Measurements from ENCODE around the gene STX10.

The STX10 gene

DNA sequence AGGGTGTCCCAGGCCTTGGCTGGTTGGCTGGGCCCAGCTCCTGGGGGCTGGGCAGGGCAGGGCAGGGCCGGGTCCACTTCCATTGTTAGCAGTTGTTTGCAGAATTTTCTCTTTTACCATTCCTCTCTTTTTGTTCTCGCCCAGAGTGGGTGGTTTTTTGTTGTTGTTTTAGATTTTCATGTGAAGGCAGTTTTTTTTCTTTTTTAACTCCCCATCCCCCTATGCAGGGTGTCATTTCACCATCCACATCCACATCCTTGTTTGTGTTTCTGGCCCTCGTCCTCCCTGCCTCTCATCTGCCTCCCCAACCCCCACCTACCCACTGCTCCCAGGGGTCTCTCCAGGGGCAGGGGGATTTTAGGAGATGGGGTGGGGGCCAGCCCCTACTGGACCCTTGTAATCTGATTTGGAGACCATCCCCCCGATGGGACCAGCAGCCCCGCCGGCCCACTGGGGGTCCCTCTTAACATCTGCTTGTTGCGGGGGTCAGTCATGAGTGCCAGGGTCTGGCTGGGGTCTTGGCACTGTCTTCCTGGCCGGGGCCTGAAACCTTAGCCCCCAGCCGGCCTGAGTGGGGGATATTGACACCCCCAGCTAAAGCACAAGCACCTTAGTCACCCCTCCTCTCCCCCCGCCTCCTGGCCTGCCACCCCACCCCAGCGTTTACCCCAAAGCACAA lies 10.4 kb downstream of the STX10 start:
- DNase-seq (ENCODE audit: low read depth): no peak

DNA sequence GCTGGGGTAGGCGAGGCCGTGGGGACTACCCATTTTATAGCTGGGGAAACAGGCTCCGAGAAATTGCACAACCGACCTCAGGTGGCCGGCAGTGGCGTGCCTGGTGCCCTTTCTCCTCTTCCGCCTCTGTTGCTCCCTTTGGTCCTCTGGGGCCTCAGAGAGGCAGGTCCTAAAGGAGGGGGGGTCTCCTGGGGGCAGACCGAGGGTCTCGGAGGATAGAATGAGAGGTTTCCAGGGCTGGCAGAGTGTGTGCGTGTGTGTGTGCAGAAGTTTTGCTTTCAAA lies 11.3 kb downstream of the STX10 start:
- DNase-seq (ENCODE audit: low read depth): no peak

DNA sequence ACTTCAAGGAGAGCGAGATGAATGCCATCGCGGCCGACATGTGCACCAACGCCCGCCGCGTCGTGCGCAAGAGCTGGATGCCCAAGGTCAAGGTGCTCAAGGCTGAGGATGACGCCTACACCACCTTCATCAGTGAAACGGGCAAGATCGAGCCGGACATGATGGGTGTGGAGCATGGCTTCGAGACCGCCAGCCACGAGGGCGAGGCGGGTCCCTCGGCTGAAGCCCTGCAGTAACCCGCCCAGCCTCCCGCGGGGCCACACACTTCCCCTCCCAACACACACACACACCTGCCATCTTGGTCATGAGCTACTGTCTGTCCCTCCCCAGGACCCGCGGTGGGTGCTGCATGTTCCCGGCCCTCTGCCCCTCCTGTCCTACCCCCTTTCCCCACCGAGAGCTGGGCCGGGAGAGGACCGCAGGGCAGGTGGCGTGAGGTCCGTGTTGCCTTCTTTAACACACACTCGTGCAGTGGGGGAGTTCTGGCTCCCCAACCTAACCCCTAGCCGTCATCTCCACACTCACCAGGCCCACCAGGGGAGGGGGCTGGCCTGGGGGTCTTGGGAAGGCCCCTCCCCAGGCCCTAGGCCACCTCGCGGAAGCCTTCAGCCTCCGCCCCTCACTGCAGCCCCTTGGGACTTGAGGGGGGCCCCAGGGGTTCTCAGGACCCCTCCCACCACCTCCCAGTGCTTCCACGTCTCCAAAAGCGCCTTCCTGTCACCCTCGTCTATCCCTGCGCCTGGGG lies 11.8 kb downstream of the STX10 start:
- no peak for DNase-seq (ENCODE audit: low read depth)

DNA sequence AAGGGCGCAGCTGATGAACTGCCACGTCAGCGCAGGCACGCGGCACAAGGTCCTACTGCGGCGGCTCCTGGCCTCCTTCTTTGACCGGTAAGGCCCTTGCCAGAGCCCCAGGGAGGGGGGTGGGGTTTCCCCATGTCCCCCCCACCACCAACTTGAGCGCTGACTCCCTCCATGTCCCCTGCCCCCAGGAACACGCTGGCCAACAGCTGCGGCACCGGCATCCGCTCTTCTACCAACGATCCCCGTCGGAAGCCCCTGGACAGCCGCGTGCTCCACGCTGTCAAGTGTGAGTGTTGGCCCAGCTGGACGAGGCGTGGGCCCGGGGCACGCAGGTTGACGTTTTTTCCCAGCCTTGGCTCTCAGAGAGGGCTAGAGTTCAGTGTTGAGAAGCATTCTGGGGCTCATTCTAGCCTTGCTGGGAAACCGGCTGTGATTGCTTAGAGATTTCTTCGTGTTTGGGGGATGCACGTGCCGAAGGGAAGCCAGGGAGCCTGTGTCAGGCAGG lies 12.8 kb downstream of the STX10 start:
- no peak for DNase-seq (ENCODE audit: low read depth)

DNA sequence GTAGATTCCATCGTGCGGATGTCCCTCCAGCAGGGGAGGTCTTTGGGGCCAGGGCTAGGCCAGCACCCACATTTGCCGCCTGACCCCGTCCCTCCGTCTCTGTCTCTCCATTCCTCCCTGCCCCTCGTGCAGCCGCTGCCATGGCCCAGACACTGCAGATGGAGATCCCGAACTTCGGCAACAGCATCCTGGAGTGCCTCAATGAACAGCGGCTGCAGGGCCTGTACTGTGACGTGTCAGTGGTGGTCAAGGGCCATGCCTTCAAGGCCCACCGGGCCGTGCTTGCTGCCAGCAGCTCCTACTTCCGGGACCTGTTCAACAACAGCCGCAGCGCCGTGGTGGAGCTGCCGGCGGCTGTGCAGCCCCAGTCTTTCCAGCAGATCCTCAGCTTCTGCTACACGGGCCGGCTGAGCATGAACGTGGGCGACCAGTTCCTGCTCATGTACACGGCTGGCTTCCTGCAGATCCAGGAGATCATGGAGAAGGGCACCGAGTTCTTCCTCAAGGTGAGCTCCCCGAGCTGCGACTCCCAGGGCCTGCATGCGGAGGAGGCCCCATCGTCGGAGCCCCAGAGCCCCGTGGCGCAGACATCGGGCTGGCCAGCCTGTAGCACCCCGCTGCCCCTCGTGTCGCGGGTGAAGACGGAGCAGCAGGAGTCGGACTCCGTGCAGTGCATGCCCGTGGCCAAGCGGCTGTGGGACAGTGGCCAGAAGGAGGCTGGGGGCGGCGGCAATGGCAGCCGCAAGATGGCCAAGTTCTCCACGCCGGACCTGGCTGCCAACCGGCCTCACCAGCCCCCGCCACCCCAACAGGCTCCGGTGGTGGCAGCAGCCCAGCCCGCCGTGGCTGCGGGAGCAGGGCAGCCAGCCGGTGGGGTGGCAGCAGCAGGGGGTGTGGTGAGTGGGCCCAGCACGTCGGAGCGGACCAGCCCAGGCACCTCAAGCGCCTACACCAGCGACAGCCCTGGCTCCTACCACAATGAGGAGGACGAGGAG lies 14.8 kb downstream of the STX10 start:
- DNase-seq (ENCODE audit: low read depth): no peak

DNA sequence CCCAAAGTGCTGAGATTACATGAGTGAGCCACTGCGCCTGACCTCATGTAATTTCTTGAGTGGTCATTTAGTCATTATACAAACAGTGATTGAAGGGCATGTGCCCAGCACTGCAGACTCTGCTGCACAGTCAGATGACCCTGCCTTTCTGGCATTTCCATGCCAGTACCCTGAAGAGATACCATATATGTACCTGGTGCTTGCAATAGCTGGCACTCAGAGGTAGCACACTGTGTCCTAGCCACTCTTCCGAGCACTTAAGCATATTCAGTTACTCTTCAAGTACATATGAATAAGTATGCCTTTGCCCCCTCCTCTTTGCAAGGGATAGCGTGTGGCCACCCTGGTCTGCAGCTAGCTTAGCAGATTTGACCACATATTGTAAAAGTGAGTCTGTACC lies 15.5 kb downstream of the STX10 start:
- DNase-seq (ENCODE audit: low read depth): no peak

GRCh38 chr19:13133241-13133870 lies 16.8 kb downstream of the STX10 start:
- no peak for DNase-seq (ENCODE audit: low read depth)

DNA sequence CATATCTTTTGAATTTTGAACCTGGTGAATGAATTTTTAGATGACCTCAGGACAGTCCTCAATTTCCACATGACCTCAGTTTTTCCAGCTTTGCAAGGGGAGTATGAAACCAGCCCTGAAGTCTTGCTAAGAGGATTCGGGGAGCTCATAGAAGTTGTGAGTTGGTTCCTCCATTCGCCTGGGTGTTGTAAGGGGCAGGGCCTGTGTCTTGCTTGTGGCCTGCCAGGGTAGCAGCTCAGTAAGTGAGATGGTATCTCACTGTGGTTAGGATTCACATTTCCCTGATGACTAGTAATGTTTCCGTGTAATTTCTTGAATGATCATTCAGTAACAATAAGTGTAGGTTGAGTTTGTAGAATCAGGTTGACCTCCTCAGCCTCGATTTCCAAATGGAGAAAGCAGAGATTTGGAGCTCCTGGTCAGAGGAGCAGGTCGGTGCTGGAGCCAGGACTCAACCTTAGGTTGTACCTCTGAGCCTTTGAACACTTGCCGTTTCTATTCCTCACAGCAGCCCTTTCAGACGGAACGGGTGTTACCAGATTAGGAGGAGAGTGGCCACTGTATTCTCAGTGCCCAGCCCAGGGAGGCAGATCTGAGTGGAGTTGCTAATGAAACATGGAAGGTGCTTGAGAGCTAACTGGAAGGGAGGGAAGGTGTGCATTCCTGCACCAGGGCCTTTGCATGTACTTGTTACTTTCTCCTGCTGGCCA lies 17.5 kb downstream of the STX10 start:
- DNase-seq (ENCODE audit: low read depth): no peak

- no peak for DNase-seq (ENCODE audit: low read depth)
Measured at GRCh38 chr19:13130886-13131490, 19.2 kb downstream of the STX10 start.

DNA sequence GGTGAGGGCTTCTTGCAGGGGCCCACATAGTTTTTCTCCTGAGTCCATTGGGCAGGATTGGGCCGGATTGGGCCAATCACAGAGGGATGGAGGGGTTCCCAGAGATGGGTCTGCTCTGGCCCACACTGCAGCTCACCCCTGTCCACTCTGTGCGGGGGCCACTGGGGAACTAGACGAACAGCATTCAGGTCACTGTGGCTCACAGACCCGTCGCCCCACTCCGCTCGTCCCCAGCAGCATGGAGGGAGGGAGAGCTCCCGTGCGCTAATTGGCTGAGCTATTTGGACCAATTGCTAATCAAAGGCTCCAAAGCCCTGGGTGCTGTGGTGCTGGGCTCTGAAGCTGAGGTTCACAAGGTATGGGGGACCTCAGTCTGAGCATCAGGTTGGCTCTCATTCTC lies 20.8 kb downstream of the STX10 start:
- DNase-seq (ENCODE audit: low read depth): no peak

- no peak for DNase-seq (ENCODE audit: low read depth)
Measured at GRCh38 chr19:13128583-13128982, 21.6 kb downstream of the STX10 start.

- no peak for DNase-seq (ENCODE audit: low read depth)
Measured at GRCh38 chr19:13127811-13128575, 22.2 kb downstream of the STX10 start.

DNA sequence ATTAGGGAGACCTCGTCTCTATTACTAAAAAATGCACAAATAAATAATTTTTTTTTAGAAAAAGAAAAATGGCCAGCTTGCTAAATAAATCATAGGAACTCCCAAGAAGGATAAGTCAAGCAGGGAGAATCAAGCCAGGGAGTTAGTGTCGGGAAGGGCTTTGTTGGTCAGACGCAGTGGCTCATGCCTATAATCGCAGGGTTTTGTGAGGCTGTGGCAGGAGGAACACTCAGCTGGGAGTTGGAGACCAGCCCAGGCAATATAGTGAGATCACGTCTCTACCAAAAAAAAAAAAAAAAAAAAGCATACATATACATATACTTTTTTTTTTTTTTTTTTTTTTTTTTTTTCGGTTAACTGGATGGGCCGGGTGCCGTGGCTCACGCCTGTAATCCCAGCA lies 23.1 kb downstream of the STX10 start:
- no peak for DNase-seq (ENCODE audit: low read depth)

DNA sequence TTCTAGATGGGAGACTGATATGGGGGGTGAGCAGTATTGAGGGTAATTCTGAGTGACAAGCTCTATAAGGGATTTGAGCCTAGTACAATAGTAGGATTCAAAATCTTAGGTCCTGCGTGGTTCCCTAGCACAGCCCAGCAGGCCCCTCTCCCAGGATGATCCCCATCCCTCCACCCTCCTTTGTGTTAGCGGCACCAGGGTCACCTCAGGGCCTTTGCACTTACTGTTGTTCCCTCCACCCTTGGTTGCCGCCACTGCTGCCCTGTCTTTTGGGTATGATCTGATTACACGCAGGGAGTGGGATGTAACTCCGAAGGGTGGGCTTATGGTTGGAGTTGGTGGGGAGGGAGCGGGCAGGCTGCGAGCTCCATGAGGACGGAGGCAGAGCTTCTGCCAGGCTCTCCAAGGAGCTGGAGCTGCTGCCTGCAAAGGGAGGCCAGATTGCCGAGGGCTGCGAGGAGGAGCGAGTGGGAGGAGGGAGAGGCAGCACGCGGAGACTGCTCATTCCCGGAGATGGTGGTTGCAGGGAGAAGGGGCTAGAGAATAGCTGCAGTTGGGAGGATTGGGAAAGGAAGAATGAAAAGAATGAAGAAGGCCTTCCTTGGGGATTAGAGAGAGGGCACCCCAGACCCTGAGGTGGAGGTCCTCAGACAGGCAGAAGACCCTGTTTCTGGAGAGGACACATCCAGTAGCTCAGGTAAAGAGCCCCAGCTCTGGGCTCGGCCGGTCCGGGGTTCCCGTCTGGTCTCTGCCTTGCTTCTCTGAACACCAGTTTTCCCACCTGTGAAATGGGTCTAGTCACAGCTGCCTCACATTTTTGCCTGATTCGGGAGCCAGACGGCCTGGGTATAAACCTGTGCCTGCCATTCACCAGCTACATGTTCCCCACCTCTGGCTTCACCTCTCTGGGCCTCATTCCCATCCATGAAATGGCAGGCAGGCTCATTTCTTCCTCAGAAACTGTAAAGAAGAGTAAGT lies 26.9 kb downstream of the STX10 start:
- no peak for DNase-seq (ENCODE audit: low read depth)

DNA sequence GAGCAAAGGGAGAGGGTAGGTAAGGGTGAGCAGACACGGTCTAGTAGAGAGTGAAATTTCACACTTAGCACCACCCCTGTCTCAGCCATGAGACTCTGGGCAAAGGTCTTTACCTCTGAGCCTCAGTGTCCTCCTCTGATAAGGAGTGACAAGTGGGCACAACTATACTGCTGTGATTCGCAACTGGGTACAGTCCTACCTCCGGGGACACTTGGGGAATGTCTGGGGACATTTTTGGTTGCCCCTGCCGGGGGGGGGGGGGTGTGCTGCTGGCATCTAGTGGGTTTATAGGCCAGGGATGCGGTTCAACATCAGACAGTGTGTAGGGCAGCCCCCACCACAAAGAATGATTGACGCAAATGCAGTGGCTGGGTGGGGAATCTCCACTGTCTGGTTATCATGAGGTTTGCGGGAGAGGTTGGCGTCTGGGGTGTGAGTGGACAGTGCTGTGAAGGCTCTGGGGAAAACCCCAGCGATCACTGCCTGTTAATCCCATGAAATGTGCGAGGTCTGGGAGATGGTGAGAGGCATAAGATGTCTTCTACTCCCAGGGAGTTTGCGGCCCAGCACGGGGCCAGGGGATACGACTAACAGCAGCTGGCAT lies 27.8 kb downstream of the STX10 start:
- DNase-seq (ENCODE audit: low read depth): no peak

DNA sequence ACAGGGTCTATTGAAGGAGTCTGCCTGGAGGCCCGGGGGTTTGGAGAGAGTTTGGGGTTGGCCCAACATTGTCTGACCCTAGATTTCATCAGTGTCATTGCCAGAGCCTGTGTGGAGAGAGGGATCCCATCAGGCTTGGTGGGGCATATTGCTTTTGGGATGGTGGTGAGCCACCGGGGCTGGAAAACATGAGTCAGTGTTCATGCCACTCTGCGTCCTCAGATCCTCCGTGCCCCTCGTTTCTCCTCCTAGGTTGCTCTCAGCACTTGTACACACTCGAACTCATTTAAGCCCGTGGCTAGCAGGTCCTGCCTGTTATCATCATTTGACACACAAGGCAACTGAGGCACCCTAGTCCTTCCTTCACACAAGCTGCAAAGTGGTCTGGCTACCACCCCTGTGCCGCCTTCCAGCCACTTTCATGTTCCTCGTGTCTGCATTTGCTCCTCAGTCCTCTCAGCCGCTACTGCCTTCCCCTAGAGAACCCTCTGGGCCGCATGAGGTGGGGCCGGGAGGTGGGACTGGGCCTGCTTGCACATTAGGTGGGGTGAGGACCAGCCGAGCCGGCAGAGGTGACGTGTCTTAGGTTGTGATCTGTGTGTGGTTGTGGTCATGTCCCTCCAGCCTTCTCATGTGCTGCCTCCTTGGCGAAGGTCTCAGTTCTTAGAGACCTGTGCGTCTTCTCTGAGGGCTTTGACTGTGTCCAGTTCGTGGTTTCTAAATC lies 28.5 kb downstream of the STX10 start:
- DNase-seq (ENCODE audit: low read depth): no peak

GRCh38 chr19:13120817-13121216 lies 29.4 kb downstream of the STX10 start:
- no peak for DNase-seq (ENCODE audit: low read depth)

DNA sequence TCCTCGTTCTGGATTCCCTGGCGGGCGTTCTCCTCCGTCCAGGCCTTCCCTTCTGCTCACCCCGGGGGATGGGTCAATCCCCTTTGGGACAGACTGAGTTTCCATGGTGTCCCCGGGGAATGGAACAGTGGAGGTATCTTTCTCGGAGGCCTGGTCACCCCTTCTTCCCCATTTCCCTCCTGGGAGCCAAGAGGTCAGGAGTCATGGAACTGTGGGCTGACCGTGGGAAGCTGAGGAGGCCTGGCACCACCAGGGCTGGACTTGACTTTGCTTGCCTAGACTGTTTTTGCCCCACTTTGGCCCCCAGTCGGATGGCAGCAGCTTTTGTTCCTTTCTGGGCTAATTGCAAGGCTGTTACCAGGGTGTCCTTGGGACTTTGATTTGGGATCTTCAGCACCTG lies 30.1 kb downstream of the STX10 start:
- no peak for DNase-seq (ENCODE audit: low read depth)

Measured in stimulated activated CD8-positive, alpha-beta memory T cell treated with anti-CD3 and anti-CD28 coated beads, Interleukin-15, amount 100 ng/mL, for 1 hour (primary cell).